GM23338 (cell line): ENCODE measurements around the gene ZFYVE26. TPM values are rescaled to one million over a fixed set of nuclear protein-coding genes. Genes with fewer than 3 reads are reported as not detected.
"Not testable (repeated sequence)": the region's sequence is repeated elsewhere in the genome, so short reads cannot be mapped to it uniquely, and the experiment has no call there.

Source experiments
- ATAC-seq: fragments of 200-7000 bp; cut with Tn5 transposase; 3 replicates; pipeline ENCODE4 v1.9.1; 2020
- DNase-seq: peaks from one replicate; pipeline ENCODE4 v3.0.0-alpha.2; 2015; ENCODE audit warnings: low spot score
- H2AFZ ChIP-seq: fragments of 200-600 bp; sonication (generic); 2 replicates; pipeline ENCODE4 v1.8.0; 2016; ENCODE audit warnings: antibody characterized with exemption, mild to moderate bottlenecking, moderate library complexity
- H3F3A ChIP-seq: fragments of 200-600 bp; sonication (generic); replicated peaks from 2 replicates; pipeline ENCODE4 v1.8.0; 2017; ENCODE audit warnings: antibody characterized with exemption, mixed run types, low read depth
- H3K27ac ChIP-seq: fragments of 200-600 bp; sonication (generic); 2 replicates; pipeline ENCODE4 v1.6.1; 2016; ENCODE audit warnings: low read depth
- H3K27me3 ChIP-seq: fragments of 200-600 bp; sonication (generic); 2 replicates; pipeline ENCODE4 v1.8.0; 2016; ENCODE audit warnings: mild to moderate bottlenecking, mixed run types, moderate library complexity; ENCODE audit not compliant: insufficient read depth
- H3K36me3 ChIP-seq: fragments of 200-600 bp; sonication (generic); 2 replicates; pipeline ENCODE4 v1.8.0; 2016; ENCODE audit warnings: mild to moderate bottlenecking; ENCODE audit not compliant: insufficient read depth
- H3K4me1 ChIP-seq: fragments of 200-600 bp; sonication (generic); 2 replicates; pipeline ENCODE4 v1.8.0; 2016; ENCODE audit warnings: mild to moderate bottlenecking, moderate library complexity; ENCODE audit not compliant: insufficient read depth
- H3K4me2 ChIP-seq: fragments of 200-600 bp; sonication (generic); 2 replicates; pipeline ENCODE4 v1.7.1; 2017; ENCODE audit warnings: mixed run types
- H3K4me3 ChIP-seq: fragments of 200-600 bp; sonication (generic); 2 replicates; pipeline ENCODE4 v1.6.1; 2016; ENCODE audit warnings: mixed run types
- H3K79me2 ChIP-seq: fragments of 200-600 bp; sonication (generic); replicated peaks from 2 replicates; pipeline ENCODE4 v1.8.0; 2017; ENCODE audit warnings: mild to moderate bottlenecking; ENCODE audit not compliant: insufficient read depth
- H3K9me2 ChIP-seq: fragments of 200-600 bp; sonication (generic); 2 replicates; pipeline ENCODE4 v1.8.0; 2017; ENCODE audit not compliant: insufficient read depth
- H4K20me1 ChIP-seq: fragments of 200-600 bp; sonication (generic); replicated peaks from 2 replicates; pipeline ENCODE4 v1.8.0; 2017; ENCODE audit warnings: mild to moderate bottlenecking; ENCODE audit not compliant: insufficient read depth
- H3K27ac Mint-ChIP-seq: 2 replicates; pipeline ENCODE4 v1.8.0; 2020; ENCODE audit warnings: inconsistent platforms, mild to moderate bottlenecking, moderate library complexity, mixed read lengths
- H3K27me3 Mint-ChIP-seq: 3 replicates; pipeline ENCODE4 v1.8.0; 2022; ENCODE audit warnings: low read depth, mild to moderate bottlenecking, moderate library complexity, mixed read lengths, inconsistent platforms; ENCODE audit not compliant: insufficient read depth, poor library complexity
- H3K36me3 Mint-ChIP-seq: 3 replicates; pipeline ENCODE4 v1.8.0; 2021; ENCODE audit warnings: low read depth, mild to moderate bottlenecking, inconsistent platforms, moderate library complexity, mixed read lengths
- H3K4me1 Mint-ChIP-seq: 3 replicates; pipeline ENCODE4 v1.8.0; 2020; ENCODE audit warnings: mild to moderate bottlenecking, inconsistent platforms, mixed read lengths
- H3K4me3 Mint-ChIP-seq: 3 replicates; pipeline ENCODE4 v1.8.0; 2021; ENCODE audit warnings: moderate library complexity, mild to moderate bottlenecking, inconsistent platforms, mixed read lengths
- H3K9me3 Mint-ChIP-seq: 3 replicates; pipeline ENCODE4 v1.8.0; 2020; ENCODE audit warnings: moderate library complexity, mild to moderate bottlenecking, inconsistent platforms, mixed read lengths
- polyA plus RNA-seq: library from polyadenylated mRNA; unstranded; fragments of >200 nt; fragmentation: Nextera tagmentation; extraction: Ambion mirVana; gene quantifications from 2 replicates; pipeline ENCODE4 v1.2.1, GENCODE V29; 2016
- total RNA-seq: library from RNA; depleted of rRNA; stranded (reverse); fragments of >200 nt; shearing (Covaris generic); gene quantifications from 2 replicates; pipeline ENCODE4 v1.2.3, GENCODE V29; 2014
- TF ChIP-seq, protein P1 (sequence below): fragments of 250-450 bp; sonication (Bioruptor Pico); IDR thresholded peaks from 2 replicates; pipeline ENCODE4 v1.5.0; 2020; ENCODE audit warnings: mild to moderate bottlenecking, moderate library complexity

ZFYVE26 gene
- total and polyA plus RNA-seq, 2 experiments from 2014 or later: 5.6 to 36.0 TPM

DNA sequence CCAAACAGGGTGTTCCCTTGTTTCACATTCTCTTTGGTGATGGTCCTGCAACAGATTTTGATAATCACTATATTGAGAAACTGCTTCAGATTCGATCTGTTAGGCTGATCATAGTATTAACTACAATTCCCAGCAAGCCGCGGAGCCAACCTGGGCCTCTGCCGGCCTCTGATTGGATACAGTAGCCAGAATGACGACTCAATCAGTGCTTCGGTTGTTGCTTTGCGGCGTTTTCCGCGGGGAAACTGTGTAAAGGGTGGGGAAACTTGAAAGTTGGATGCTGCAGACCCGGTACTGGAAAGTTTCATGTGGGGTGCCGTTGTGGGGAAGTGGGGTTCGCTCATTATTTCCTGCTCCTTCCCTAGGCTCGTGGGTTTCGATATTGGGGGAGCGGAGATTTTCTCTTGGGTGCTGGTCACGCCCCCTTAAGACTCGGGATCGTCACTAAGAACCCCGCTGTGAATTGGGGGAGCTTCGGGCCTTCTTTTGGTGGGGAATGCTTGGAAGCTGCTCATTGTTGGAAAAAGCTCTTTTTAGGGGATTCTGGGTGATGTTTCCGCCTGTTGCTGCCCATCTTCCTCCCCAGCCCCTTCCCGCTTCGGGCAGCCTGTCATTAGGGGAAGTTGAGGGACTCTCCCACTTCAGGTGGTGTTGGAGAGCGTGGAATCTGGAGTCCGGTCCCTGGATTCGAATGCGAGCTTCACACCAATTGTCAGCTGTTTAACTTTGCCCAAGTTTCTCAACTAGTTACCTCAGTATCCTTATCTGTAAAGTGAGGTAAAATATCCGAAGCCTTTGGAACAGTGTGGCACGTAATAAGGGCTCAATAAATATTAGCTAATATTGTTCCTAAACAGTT is 3.4 kb upstream of the ZFYVE26 start, which contains the start of gene RAD51B (continued):
- TF ChIP-seq, protein P1, sequence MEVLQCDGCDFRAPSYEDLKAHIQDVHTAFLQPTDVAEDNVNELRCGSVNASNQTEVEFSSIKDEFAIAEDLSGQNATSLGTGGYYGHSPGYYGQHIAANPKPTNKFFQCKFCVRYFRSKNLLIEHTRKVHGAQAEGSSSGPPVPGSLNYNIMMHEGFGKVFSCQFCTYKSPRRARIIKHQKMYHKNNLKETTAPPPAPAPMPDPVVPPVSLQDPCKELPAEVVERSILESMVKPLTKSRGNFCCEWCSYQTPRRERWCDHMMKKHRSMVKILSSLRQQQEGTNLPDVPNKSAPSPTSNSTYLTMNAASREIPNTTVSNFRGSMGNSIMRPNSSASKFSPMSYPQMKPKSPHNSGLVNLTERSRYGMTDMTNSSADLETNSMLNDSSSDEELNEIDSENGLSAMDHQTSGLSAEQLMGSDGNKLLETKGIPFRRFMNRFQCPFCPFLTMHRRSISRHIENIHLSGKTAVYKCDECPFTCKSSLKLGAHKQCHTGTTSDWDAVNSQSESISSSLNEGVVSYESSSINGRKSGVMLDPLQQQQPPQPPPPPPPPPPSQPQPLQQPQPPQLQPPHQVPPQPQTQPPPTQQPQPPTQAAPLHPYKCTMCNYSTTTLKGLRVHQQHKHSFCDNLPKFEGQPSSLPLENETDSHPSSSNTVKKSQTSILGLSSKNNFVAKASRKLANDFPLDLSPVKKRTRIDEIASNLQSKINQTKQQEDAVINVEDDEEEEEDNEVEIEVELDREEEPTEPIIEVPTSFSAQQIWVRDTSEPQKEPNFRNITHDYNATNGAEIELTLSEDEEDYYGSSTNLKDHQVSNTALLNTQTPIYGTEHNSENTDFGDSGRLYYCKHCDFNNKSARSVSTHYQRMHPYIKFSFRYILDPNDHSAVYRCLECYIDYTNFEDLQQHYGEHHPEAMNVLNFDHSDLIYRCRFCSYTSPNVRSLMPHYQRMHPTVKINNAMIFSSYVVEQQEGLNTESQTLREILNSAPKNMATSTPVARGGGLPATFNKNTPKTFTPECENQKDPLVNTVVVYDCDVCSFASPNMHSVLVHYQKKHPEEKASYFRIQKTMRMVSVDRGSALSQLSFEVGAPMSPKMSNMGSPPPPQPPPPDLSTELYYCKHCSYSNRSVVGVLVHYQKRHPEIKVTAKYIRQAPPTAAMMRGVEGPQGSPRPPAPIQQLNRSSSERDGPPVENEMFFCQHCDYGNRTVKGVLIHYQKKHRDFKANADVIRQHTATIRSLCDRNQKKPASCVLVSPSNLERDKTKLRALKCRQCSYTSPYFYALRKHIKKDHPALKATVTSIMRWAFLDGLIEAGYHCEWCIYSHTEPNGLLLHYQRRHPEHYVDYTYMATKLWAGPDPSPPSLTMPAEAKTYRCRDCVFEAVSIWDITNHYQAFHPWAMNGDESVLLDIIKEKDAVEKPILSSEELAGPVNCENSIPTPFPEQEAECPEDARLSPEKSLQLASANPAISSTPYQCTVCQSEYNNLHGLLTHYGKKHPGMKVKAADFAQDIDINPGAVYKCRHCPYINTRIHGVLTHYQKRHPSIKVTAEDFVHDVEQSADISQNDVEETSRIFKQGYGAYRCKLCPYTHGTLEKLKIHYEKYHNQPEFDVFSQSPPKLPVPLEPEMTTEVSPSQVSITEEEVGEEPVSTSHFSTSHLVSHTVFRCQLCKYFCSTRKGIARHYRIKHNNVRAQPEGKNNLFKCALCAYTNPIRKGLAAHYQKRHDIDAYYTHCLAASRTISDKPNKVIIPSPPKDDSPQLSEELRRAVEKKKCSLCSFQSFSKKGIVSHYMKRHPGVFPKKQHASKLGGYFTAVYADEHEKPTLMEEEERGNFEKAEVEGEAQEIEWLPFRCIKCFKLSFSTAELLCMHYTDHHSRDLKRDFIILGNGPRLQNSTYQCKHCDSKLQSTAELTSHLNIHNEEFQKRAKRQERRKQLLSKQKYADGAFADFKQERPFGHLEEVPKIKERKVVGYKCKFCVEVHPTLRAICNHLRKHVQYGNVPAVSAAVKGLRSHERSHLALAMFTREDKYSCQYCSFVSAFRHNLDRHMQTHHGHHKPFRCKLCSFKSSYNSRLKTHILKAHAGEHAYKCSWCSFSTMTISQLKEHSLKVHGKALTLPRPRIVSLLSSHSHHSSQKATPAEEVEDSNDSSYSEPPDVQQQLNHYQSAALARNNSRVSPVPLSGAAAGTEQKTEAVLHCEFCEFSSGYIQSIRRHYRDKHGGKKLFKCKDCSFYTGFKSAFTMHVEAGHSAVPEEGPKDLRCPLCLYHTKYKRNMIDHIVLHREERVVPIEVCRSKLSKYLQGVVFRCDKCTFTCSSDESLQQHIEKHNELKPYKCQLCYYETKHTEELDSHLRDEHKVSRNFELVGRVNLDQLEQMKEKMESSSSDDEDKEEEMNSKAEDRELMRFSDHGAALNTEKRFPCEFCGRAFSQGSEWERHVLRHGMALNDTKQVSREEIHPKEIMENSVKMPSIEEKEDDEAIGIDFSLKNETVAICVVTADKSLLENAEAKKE (CRISPR knock-in tag): no peak

DNA sequence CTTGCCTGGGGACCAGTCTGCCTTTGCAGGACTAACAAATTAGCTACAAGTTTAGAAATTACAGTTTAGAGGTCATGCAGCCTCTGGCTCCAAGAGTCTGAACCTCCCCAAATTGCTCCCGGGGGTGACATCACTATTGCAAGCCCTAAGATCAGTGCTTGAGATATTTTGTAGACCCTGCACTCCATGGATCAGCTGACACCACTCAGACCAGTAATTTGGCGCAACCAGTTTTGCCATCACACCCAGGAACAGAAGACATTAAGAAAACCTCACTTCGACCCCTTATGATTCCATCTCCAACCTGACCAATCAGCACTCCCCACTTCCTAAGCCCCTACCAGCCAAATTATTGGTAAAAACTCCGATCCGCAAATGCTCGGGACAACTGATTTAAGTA is 2.1 kb upstream of the ZFYVE26 start:
- not testable (repeated sequence) for H3K36me3 Mint-ChIP-seq, H4K20me1 ChIP-seq, H3K4me2 ChIP-seq, DNase-seq, H3K27me3 ChIP-seq, ATAC-seq, H3F3A ChIP-seq, H3K4me3 ChIP-seq, H3K36me3 ChIP-seq, H3K27ac ChIP-seq, H3K9me3 Mint-ChIP-seq, H3K27ac Mint-ChIP-seq, H3K9me2 ChIP-seq
- peaks cover 28% of the 10 kb centered on the region for H3K4me1 Mint-ChIP-seq
- peak overlapping the region; percentile 46; the same call in 2 of the 3 replicates for H3K4me3 Mint-ChIP-seq
- Histone ChIP-seq H3K79me2 (peaks cover 21% of the 10 kb centered on the region), H3K4me1 (peaks cover 23% of the 10 kb centered on the region), H2AFZ (peak overlapping the region; percentile 67; the same call in 1 of the 2 replicates)
- H3K27me3 Mint-ChIP-seq: peaks cover 17% of the 10 kb centered on the region
